Measurements from ENCODE around the gene SLC2A13.
A peak's percentile ranks its signal among the peaks of the same experiment; 100 is the strongest.

The SLC2A13 gene

DNA sequence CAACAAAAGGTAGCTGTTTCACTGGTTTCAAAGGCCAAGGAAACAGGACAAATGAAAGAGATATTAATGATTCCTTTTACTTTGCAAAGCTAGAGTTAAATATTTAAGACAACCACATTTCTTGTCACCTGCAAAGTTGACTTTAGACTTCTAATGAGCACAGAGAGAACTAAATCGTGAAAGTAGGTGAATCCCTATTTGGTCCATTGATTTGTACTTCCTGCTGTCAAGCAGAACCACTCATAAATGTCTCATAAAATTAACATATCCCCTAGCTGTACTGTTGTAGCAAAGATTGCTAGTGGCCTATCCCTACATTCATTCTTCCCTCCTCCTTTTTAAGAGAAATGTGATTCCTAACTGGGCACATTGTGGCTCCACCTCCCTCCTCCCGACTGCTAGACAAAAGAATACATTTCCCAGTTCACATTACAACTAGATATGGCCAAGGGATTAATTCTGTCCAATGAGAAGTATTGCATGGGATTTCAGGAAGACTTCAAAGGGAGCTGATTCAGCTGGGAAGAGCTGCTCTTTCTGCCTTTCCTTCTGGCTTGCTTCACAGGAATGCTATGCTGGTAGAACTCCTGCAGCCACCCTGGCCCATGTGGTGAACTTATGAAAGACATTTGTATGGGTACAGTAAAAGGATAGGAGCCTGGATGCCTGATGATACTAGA is 258.8 kb downstream of the SLC2A13 start:
- no peaks in the 10 kb centered on the region for H3K9me3 ChIP-seq (ENCODE audit: insufficient read depth, low read depth, low read length)
- no peak overlapping the region for H2BK120ac ChIP-seq (ENCODE audit: insufficient read depth, low read length, poor library complexity)
- H3K36me3 ChIP-seq (ENCODE audit: control insufficient read depth in 1 of 2, insufficient read depth in 2 of 2, low read length in 2 of 2) = no peaks in the 10 kb centered on the region
- H2BK5ac ChIP-seq (ENCODE audit: low read depth, low read length, poor library complexity) = no peak overlapping the region
- no peak overlapping the region for H3K4ac ChIP-seq (ENCODE audit: low read depth, low read length)
- no peak overlapping the region for H4K12ac ChIP-seq (ENCODE audit: low read depth, low read length)
- no peaks in the 10 kb centered on the region for H3K79me2 ChIP-seq (ENCODE audit: control insufficient read depth, insufficient read depth, low read length, poor library complexity)
- no peak overlapping the region for H4K8ac ChIP-seq (ENCODE audit: low read depth, low read length)
- DNase-seq = peak; percentile 16 to 40
- H2AFZ ChIP-seq (ENCODE audit: insufficient read depth, low read length, poor library complexity) = no peak overlapping the region
- no peak overlapping the region for H3K9ac ChIP-seq (ENCODE audit: low read length)
- no peaks in the 10 kb centered on the region for H3K27me3 ChIP-seq (ENCODE audit: insufficient read depth, low read length)
- H3K4me1 ChIP-seq (ENCODE audit: control insufficient read depth in 1 of 2, insufficient read depth in 2 of 2, low read length in 2 of 2) = no peaks in the 10 kb centered on the region
- H3K27ac ChIP-seq (ENCODE audit: low read depth, low read length) = no peak overlapping the region
- H3K18ac ChIP-seq (ENCODE audit: low read length) = no peak overlapping the region
- H3K79me1 ChIP-seq (ENCODE audit: low read length) = no peaks in the 10 kb centered on the region
- no peak overlapping the region for H3K4me3 ChIP-seq (ENCODE audit: low read depth, low read length)
- WGBS (ENCODE audit: extremely low coverage, insufficient coverage, insufficient read length) = no CpG with 5 or more reads among the region's 2 CpGs
- no peak overlapping the region for H4K91ac ChIP-seq (ENCODE audit: low read depth, low read length)
- H3K23ac ChIP-seq (ENCODE audit: low read length) = no peak overlapping the region
- H3K4me2 ChIP-seq (ENCODE audit: low read length) = no peak overlapping the region
- H2AK5ac ChIP-seq (ENCODE audit: low read length) = no peak overlapping the region
- H2BK12ac ChIP-seq (ENCODE audit: low read length) = no peak overlapping the region
- no peak overlapping the region for H3K14ac ChIP-seq (ENCODE audit: low read length)

GRCh38 chr12:39846304-39846703 is 259.6 kb downstream of the SLC2A13 start:
- Histone ChIP-seq H3K36me3 (ENCODE audit: control insufficient read depth in 1 of 2, insufficient read depth in 2 of 2, low read length in 2 of 2) (no peaks in the 10 kb centered on the region), H3K18ac (ENCODE audit: low read length) (no peak overlapping the region), H4K91ac (ENCODE audit: low read depth, low read length) (no peak overlapping the region), H3K27me3 (ENCODE audit: insufficient read depth, low read length) (no peaks in the 10 kb centered on the region), H3K79me2 (ENCODE audit: control insufficient read depth, insufficient read depth, low read length, poor library complexity) (no peaks in the 10 kb centered on the region), H3K9me3 (ENCODE audit: insufficient read depth, low read depth, low read length) (no peaks in the 10 kb centered on the region), H4K12ac (ENCODE audit: low read depth, low read length) (no peak overlapping the region), H3K79me1 (ENCODE audit: low read length) (no peaks in the 10 kb centered on the region), H2AFZ (ENCODE audit: insufficient read depth, low read length, poor library complexity) (no peak overlapping the region), H2BK5ac (ENCODE audit: low read depth, low read length, poor library complexity) (no peak overlapping the region), H3K27ac (ENCODE audit: low read depth, low read length) (no peak overlapping the region), H4K8ac (ENCODE audit: low read depth, low read length) (no peak overlapping the region), H3K4me2 (ENCODE audit: low read length) (no peak overlapping the region), H3K23ac (ENCODE audit: low read length) (no peak overlapping the region), H2BK12ac (ENCODE audit: low read length) (no peak overlapping the region), H2AK5ac (ENCODE audit: low read length) (no peak overlapping the region), H3K4me1 (ENCODE audit: control insufficient read depth in 1 of 2, insufficient read depth in 2 of 2, low read length in 2 of 2) (no peaks in the 10 kb centered on the region), H3K14ac (ENCODE audit: low read length) (no peak overlapping the region), H3K4ac (ENCODE audit: low read depth, low read length) (no peak overlapping the region), H3K4me3 (ENCODE audit: low read depth, low read length) (no peak overlapping the region), H3K9ac (ENCODE audit: low read length) (no peak overlapping the region), H2BK120ac (ENCODE audit: insufficient read depth, low read length, poor library complexity) (no peak overlapping the region)
- WGBS (ENCODE audit: extremely low coverage, insufficient coverage, insufficient read length) = no CpG with 5 or more reads among the region's 2 CpGs
- no peak for DNase-seq

DNA sequence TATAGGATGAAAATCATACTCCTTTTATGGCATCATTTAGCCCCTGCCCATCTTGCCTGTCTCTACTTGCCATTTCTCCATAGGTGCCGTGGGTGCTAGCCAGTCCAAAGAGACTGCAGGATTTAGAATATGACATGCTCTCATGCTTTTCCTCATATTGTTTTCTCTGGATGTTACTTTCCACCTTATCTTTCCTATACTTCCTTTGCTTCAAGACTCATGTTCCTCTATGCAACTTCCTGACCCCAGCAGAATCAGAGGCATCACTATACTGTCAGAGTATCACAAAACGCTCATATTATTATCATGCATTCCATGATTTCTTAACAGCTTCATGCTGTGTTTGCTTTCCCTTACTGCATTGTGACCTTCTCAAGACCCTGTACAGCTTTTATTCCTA is 265.5 kb downstream of the SLC2A13 start:
- Histone ChIP-seq H3K9me3 (ENCODE audit: insufficient read depth, low read depth, low read length) (no peaks in the 10 kb centered on the region), H2AFZ (ENCODE audit: insufficient read depth, low read length, poor library complexity) (no peak overlapping the region), H2BK120ac (ENCODE audit: insufficient read depth, low read length, poor library complexity) (no peak overlapping the region), H2BK12ac (ENCODE audit: low read length) (no peak overlapping the region), H3K18ac (ENCODE audit: low read length) (no peak overlapping the region), H3K4me3 (ENCODE audit: low read depth, low read length) (no peak overlapping the region), H3K4ac (ENCODE audit: low read depth, low read length) (no peak overlapping the region), H3K27ac (ENCODE audit: low read depth, low read length) (no peak overlapping the region), H3K79me2 (ENCODE audit: control insufficient read depth, insufficient read depth, low read length, poor library complexity) (no peaks in the 10 kb centered on the region), H3K9ac (ENCODE audit: low read length) (no peak overlapping the region), H4K8ac (ENCODE audit: low read depth, low read length) (no peak overlapping the region), H2BK5ac (ENCODE audit: low read depth, low read length, poor library complexity) (no peak overlapping the region), H2AK5ac (ENCODE audit: low read length) (no peak overlapping the region), H4K12ac (ENCODE audit: low read depth, low read length) (no peak overlapping the region), H3K4me2 (ENCODE audit: low read length) (no peak overlapping the region), H3K36me3 (ENCODE audit: control insufficient read depth in 1 of 2, insufficient read depth in 2 of 2, low read length in 2 of 2) (no peaks in the 10 kb centered on the region), H4K91ac (ENCODE audit: low read depth, low read length) (no peak overlapping the region), H3K23ac (ENCODE audit: low read length) (no peak overlapping the region), H3K4me1 (ENCODE audit: control insufficient read depth in 1 of 2, insufficient read depth in 2 of 2, low read length in 2 of 2) (no peaks in the 10 kb centered on the region), H3K14ac (ENCODE audit: low read length) (no peak overlapping the region), H3K27me3 (ENCODE audit: insufficient read depth, low read length) (no peaks in the 10 kb centered on the region), H3K79me1 (ENCODE audit: low read length) (no peaks in the 10 kb centered on the region)
- no CpG with 5 or more reads among the region's 2 CpGs for WGBS (ENCODE audit: extremely low coverage, insufficient coverage, insufficient read length)
- DNase-seq = no peak

DNA sequence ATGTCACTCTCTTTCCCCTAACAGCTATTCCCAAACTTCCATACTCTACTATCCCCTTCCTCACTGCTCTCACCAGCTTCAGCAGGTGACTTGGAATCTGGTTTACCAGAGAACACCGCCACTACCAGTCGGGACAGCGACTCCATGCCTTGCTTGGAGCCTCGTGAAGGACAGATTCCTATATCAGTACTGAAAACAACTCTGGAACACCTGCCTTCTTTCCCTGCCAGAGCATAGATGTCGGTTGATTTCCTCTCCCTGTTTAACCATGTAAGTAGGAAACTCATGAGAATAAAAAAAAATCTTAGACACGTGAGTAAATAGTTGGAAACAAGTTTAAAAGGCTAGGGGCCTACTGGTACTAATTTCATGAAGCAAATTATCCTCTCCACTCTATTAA is 266.8 kb downstream of the SLC2A13 start:
- no peak overlapping the region for H3K4me3 ChIP-seq (ENCODE audit: low read depth, low read length)
- no peak overlapping the region for H3K23ac ChIP-seq (ENCODE audit: low read length)
- no peak overlapping the region for H2BK5ac ChIP-seq (ENCODE audit: low read depth, low read length, poor library complexity)
- H2BK120ac ChIP-seq (ENCODE audit: insufficient read depth, low read length, poor library complexity) = no peak overlapping the region
- no peak overlapping the region for H4K91ac ChIP-seq (ENCODE audit: low read depth, low read length)
- no peak overlapping the region for H2BK12ac ChIP-seq (ENCODE audit: low read length)
- H4K12ac ChIP-seq (ENCODE audit: low read depth, low read length) = no peak overlapping the region
- H3K36me3 ChIP-seq (ENCODE audit: control insufficient read depth in 1 of 2, insufficient read depth in 2 of 2, low read length in 2 of 2) = no peaks in the 10 kb centered on the region
- H3K18ac ChIP-seq (ENCODE audit: low read length) = no peak overlapping the region
- H3K9me3 ChIP-seq (ENCODE audit: insufficient read depth, low read depth, low read length) = no peaks in the 10 kb centered on the region
- no peak overlapping the region for H3K27ac ChIP-seq (ENCODE audit: low read depth, low read length)
- no peak overlapping the region for H3K4me2 ChIP-seq (ENCODE audit: low read length)
- no peak overlapping the region for H3K9ac ChIP-seq (ENCODE audit: low read length)
- no peak overlapping the region for H3K14ac ChIP-seq (ENCODE audit: low read length)
- H2AK5ac ChIP-seq (ENCODE audit: low read length) = no peak overlapping the region
- H3K79me1 ChIP-seq (ENCODE audit: low read length) = no peaks in the 10 kb centered on the region
- no CpG with 5 or more reads among the region's 6 CpGs for WGBS (ENCODE audit: extremely low coverage, insufficient coverage, insufficient read length)
- H3K4me1 ChIP-seq (ENCODE audit: control insufficient read depth in 1 of 2, insufficient read depth in 2 of 2, low read length in 2 of 2) = no peaks in the 10 kb centered on the region
- H2AFZ ChIP-seq (ENCODE audit: insufficient read depth, low read length, poor library complexity) = no peak overlapping the region
- no peak overlapping the region for H3K4ac ChIP-seq (ENCODE audit: low read depth, low read length)
- H3K79me2 ChIP-seq (ENCODE audit: control insufficient read depth, insufficient read depth, low read length, poor library complexity) = no peaks in the 10 kb centered on the region
- H3K27me3 ChIP-seq (ENCODE audit: insufficient read depth, low read length) = no peaks in the 10 kb centered on the region
- no peak for DNase-seq
- H4K8ac ChIP-seq (ENCODE audit: low read depth, low read length) = no peak overlapping the region
